Adrenal gland (tissue), 5 donors: ENCODE results near the gene CAMSAP1.

ENCODE experiments used
- CTCF ChIP-seq, 6 experiments: fragments of 450-650 bp in 4 of 6; fragments of 200-600 bp in 2 of 6; sonication (generic) in 1 of 6; IDR thresholded peaks; 1 replicate in 5 of 6; 2 replicates in 1 of 6; pipeline versions ENCODE4 v1.5.1 to v1.8.0; 2016 to 2021; ENCODE audit warnings: antibody characterized with exemption in 6 of 6, mild to moderate bottlenecking in 2 of 6, moderate library complexity in 1 of 6
- POLR2A ChIP-seq, 2 donors: fragments of 450-650 bp; IDR thresholded peaks; one replicate each; pipeline ENCODE4 v1.6.1; 2017; ENCODE audit warnings: antibody characterized with exemption in 2 of 2, mild to moderate bottlenecking in 2 of 2, moderate library complexity in 1 of 2
- donor health status: DM: no; HTN: no; CAD: no.

GRCh38 chr9:135908093-135908753, 877 bp upstream of the CAMSAP1 start:
- TF ChIP-seq CTCF (IDR thresholded peaks at IDR 0.05) (no peak), POLR2A (IDR thresholded peaks at IDR 0.05) (no peak)
